ENCODE results near the gene ARMC9. TPM values are rescaled to one million over a fixed set of nuclear protein-coding genes. Genes with fewer than 3 reads are reported as not detected.

ARMC9 gene
- total and polyA plus RNA-seq, 11 donors = 0.95 to 4.7 (median 2.4) TPM

GRCh38 chr2:231199219-231199618, 788 bp downstream of the ARMC9 start:
- peak overlapping the region in 11 of 12 donors; percentile 52 to 94 (median 83) for H3K4me3 ChIP-seq
- intact Hi-C loops (cut with DNase I) = loop anchor here in 3 of 10 donors (5.0 to 10.0 kb wide), 2 partner anchors 92 to 94 kb away; no protein-coding TSS in a partner anchor
- H3K9me3 ChIP-seq = no peaks in the 10 kb centered on the region
- H3K27me3 ChIP-seq = no peaks in the 10 kb centered on the region
- TF ChIP-seq POLR2A (IDR thresholded peaks at IDR 0.05) = no peak
- no peak for TF ChIP-seq CTCF (IDR thresholded peaks at IDR 0.05)
- DNase-seq = no peak
- peaks cover 0 to 17% (median 10%) of the 10 kb centered on the region in 12 donors for H3K4me1 ChIP-seq
- no peak for ATAC-seq
- H3K27ac ChIP-seq = peak overlapping the region in 3 of 12 donors; percentile 54 to 79 (median 76)
- no peaks in the 10 kb centered on the region for H3K36me3 ChIP-seq
- 45 to 50% (median 49%) methylated on average over 5 of the region's 5 CpGs for whole genome bisulfite sequencing, 4 donors

GRCh38 chr2:231200805-231201474, 2.5 kb downstream of the ARMC9 start:
- intact Hi-C loops (cut with DNase I) = no loop called here
- H3K9me3 ChIP-seq = no peaks in the 10 kb centered on the region
- no peak overlapping the region for H3K27ac ChIP-seq
- no peaks in the 10 kb centered on the region for H3K27me3 ChIP-seq
- DNase-seq (no peak), ATAC-seq (no peak)
- H3K4me3 ChIP-seq = no peak overlapping the region
- 88 to 97% (median 93%) methylated on average over 3 of the region's 3 CpGs for WGBS, 4 donors
- no peak for TF ChIP-seq CTCF (IDR thresholded peaks at IDR 0.05)
- TF ChIP-seq POLR2A (IDR thresholded peaks at IDR 0.05) = no peak
- no peaks in the 10 kb centered on the region for H3K36me3 ChIP-seq
- H3K4me1 ChIP-seq = peaks cover 0 to 17% (median 10%) of the 10 kb centered on the region in 12 donors

- Histone ChIP-seq H3K36me3 (no peaks in the 10 kb centered on the region), H3K27ac (no peak overlapping the region), H3K27me3 (no peaks in the 10 kb centered on the region), H3K4me1 (peaks cover 0 to 17% (median 10%) of the 10 kb centered on the region in 12 donors), H3K4me3 (no peak overlapping the region), H3K9me3 (no peaks in the 10 kb centered on the region)
- no peak for TF ChIP-seq CTCF (IDR thresholded peaks at IDR 0.05)
- TF ChIP-seq POLR2A (IDR thresholded peaks at IDR 0.05) = no peak
- WGBS, 4 donors = 80 to 87% (median 83%) methylated on average over 4 of the region's 4 CpGs
- ATAC-seq (no peak), DNase-seq (no peak)
- intact Hi-C loops (cut with DNase I) = no loop called here
These were observed 3.0 kb downstream of the ARMC9 start for GRCh38 chr2:231201475-231201814.

- H3K4me3 ChIP-seq = no peak overlapping the region
- DNase-seq = no peak
- H3K27ac ChIP-seq = no peak overlapping the region
- no peak for ATAC-seq
- peaks cover 0 to 12% (median 5%) of the 10 kb centered on the region in 12 donors for H3K4me1 ChIP-seq
- intact Hi-C loops (cut with DNase I) = no loop called here
- WGBS, 4 donors = 96 to 98% (median 96%) methylated on average over 7 of the region's 7 CpGs
- no peak for TF ChIP-seq CTCF (IDR thresholded peaks at IDR 0.05)
- TF ChIP-seq POLR2A (IDR thresholded peaks at IDR 0.05) = no peak
- no peaks in the 10 kb centered on the region for H3K9me3 ChIP-seq
- peaks cover 0 to 3% (median 0%) of the 10 kb centered on the region in 9 donors for H3K36me3 ChIP-seq
- no peaks in the 10 kb centered on the region for H3K27me3 ChIP-seq
These were observed 4.7 kb downstream of the ARMC9 start for GRCh38 chr2:231203087-231203486.

All from heart left ventricle (tissue), 16 donors.